Measurements from ENCODE around the gene LZTR1. TPM values are rescaled to one million over a fixed set of nuclear protein-coding genes. Genes with fewer than 3 reads are reported as not detected.
"Not testable (repeated sequence)": the region's sequence is repeated elsewhere in the genome, so short reads cannot be mapped to it uniquely, and the experiment has no call there.

LZTR1 gene
- 142 TPM for polyA plus RNA-seq (2012; ENCODE audit: insufficient read depth, insufficient read length, low read depth)

GRCh38 chr22:20981787-20982562 lies at the start of gene LZTR1:
TSS of gene LZTR1 (plus strand) at chr22:20982297. CDS start at chr22:20982372, 75 bp downstream.
- Histone ChIP-seq H3K36me3 (peaks cover 8% of the 10 kb centered on the region), H3K9me3 (no peaks in the 10 kb centered on the region), H3K4me1 (no peaks in the 10 kb centered on the region), H3K27me3 (no peaks in the 10 kb centered on the region), H3K4me3 (ENCODE audit: low read depth, low read length) (peak within 1 kb of the TSS; percentile 93)
- DNase-seq, result peak; percentile 89
- TF ChIP-seq, protein P1, sequence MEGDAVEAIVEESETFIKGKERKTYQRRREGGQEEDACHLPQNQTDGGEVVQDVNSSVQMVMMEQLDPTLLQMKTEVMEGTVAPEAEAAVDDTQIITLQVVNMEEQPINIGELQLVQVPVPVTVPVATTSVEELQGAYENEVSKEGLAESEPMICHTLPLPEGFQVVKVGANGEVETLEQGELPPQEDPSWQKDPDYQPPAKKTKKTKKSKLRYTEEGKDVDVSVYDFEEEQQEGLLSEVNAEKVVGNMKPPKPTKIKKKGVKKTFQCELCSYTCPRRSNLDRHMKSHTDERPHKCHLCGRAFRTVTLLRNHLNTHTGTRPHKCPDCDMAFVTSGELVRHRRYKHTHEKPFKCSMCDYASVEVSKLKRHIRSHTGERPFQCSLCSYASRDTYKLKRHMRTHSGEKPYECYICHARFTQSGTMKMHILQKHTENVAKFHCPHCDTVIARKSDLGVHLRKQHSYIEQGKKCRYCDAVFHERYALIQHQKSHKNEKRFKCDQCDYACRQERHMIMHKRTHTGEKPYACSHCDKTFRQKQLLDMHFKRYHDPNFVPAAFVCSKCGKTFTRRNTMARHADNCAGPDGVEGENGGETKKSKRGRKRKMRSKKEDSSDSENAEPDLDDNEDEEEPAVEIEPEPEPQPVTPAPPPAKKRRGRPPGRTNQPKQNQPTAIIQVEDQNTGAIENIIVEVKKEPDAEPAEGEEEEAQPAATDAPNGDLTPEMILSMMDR (IDR thresholded peaks at IDR 0.05; ENCODE audit: low read depth, low read length), result peak; percentile 69

GRCh38 chr22:20933910-20934309 lies 48.2 kb upstream of the LZTR1 start:
- TF ChIP-seq, protein P1 (IDR thresholded peaks at IDR 0.05; ENCODE audit: low read depth, low read length), result no peak
- DNase-seq, result no peak
- Histone ChIP-seq H3K4me3 (ENCODE audit: low read depth, low read length) (no peak overlapping the region), H3K36me3 (peaks cover 78% of the 10 kb centered on the region), H3K27me3 (no peaks in the 10 kb centered on the region), H3K9me3 (no peaks in the 10 kb centered on the region), H3K4me1 (no peaks in the 10 kb centered on the region)

DNA sequence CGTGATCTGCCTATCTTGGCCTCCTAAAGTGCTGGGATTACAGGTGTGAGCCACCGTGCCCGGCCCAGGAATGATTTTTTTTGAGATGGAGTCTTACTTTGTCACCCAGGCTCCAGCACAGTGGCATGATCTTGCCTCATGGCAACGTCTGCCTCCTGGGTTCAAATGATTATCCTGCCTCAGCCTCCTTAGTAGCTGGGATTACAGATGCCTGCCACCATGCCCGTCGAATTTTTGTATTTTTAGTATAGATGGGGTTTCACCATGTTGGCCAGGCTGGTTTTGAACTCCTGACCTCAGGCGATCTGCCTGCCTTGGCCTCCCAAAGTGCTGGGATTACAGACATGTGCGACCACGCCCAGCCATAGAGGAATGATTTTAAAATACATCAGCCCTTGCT lies 47.0 kb upstream of the LZTR1 start:
- H3K36me3 ChIP-seq, result peaks cover 77% of the 10 kb centered on the region
- not testable (repeated sequence) for H3K4me1 ChIP-seq; H3K4me3 ChIP-seq (ENCODE audit: low read depth, low read length); H3K9me3 ChIP-seq; H3K27me3 ChIP-seq; DNase-seq

- not testable (repeated sequence) for DNase-seq; H3K4me3 ChIP-seq (ENCODE audit: low read depth, low read length); H3K9me3 ChIP-seq; H3K4me1 ChIP-seq; H3K27me3 ChIP-seq
- H3K36me3 ChIP-seq, result peaks cover 79% of the 10 kb centered on the region
These were observed 46.1 kb upstream of the LZTR1 start for GRCh38 chr22:20935780-20936539.

GRCh38 chr22:20937031-20937793 lies 44.9 kb upstream of the LZTR1 start:
- TF ChIP-seq, protein P1 (IDR thresholded peaks at IDR 0.05; ENCODE audit: low read depth, low read length), result no peak
- Histone ChIP-seq H3K9me3 (no peaks in the 10 kb centered on the region; the same call in 1 of the 2 replicates), H3K4me1 (no peaks in the 10 kb centered on the region), H3K4me3 (ENCODE audit: low read depth, low read length) (no peak overlapping the region), H3K36me3 (peaks cover 76% of the 10 kb centered on the region), H3K27me3 (no peaks in the 10 kb centered on the region)
- no peak for DNase-seq

DNA sequence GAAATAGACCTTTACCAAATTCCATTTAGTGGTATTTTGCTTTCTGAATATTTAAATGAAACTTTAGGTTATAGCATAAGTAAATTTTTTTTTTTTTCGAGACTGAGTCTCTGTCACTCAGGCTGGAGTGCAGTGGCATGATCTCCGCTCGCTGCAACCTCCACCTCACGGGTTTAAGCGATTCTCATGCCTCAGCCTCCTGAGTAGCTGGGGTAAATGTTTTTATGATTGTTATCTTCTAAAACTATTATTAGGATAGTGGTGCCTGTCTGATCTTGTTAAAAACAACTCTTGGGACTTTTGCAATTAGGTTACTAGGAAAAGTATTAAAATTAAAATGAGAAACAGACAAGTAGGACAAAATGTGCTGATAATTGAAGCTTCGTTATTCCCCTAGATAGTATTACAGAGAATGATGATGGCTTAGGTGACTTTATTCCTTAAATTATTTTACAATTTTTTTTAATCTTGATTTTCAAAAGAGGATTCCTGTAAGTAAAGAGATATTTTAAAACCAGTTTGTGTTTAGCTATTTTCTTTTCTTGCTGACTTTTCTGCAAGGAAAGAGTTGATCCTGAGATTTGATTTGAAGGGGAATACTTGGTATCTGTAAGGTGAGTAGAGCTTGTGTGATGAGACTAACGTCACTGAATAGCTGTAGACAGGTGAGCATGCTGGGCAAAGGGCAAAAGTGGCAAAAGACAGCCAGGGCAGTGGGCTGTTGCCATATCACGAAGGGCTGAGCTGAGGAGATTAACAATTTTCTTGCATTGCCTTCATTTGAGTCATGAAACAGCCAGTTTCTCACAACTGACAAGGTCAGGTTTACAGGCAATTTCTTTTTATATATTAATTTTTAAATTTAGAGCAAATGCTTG lies 44.1 kb upstream of the LZTR1 start:
- H3K27me3 ChIP-seq, result no peaks in the 10 kb centered on the region
- H3K9me3 ChIP-seq, result no peaks in the 10 kb centered on the region; the same call in 1 of the 2 replicates
- no peaks in the 10 kb centered on the region for H3K4me1 ChIP-seq
- peaks cover 71% of the 10 kb centered on the region for H3K36me3 ChIP-seq
- no peak overlapping the region for H3K4me3 ChIP-seq (ENCODE audit: low read depth, low read length)
- TF ChIP-seq, protein P1 (IDR thresholded peaks at IDR 0.05; ENCODE audit: low read depth, low read length), result no peak
- DNase-seq, result no peak

DNA sequence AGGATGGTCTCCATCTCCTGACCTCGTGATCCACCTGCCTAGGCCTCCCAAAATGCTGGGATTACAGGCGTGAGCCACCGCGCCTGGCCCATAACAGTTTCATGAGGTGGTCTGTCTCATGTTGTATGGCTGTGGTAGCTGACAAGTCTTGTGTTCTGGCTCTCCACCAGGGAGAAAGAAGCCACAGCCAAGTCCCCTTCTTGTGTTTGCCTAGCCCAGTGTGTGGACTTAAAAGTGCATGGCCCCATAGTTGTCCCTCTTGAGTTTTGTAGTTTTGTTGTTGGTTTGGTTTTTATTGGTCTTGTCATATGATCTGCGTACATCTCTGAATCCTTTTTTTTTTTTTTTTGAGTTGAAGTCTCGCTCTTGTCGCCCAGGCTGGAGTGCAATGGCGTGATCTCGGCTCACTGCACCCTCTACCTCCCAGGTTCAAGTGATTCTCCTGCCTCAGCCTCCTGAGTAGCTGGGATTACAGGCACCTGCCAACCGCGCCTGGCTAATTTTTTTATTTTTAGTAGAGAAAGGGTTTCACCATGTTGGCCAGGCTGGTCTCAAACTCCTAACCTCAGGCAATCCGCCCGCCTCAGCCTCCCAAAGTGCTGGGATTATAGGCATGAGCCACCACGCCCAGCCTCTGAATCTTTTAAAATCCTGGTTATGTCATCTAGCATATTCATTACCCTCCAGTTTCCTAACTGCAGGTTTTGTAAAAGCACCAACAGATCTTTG lies 42.5 kb upstream of the LZTR1 start:
- not testable (repeated sequence) for H3K9me3 ChIP-seq; H3K27me3 ChIP-seq; H3K4me1 ChIP-seq; DNase-seq; H3K4me3 ChIP-seq (ENCODE audit: low read depth, low read length)
- peaks cover 59% of the 10 kb centered on the region for H3K36me3 ChIP-seq
